HG02623 (cell line): ENCODE results near the gene NDUFAF3.
A peak's percentile ranks its signal among the peaks of the same experiment; 100 is the strongest.

Experiments used
- ATAC-seq: cut with Tn5 transposase; IDR thresholded peaks from one replicate; pipeline ENCODE4 v1.9.1; 2021; ENCODE audit warnings: moderate library complexity; ENCODE audit not compliant: unreplicated experiment

NDUFAF3 gene

DNA sequence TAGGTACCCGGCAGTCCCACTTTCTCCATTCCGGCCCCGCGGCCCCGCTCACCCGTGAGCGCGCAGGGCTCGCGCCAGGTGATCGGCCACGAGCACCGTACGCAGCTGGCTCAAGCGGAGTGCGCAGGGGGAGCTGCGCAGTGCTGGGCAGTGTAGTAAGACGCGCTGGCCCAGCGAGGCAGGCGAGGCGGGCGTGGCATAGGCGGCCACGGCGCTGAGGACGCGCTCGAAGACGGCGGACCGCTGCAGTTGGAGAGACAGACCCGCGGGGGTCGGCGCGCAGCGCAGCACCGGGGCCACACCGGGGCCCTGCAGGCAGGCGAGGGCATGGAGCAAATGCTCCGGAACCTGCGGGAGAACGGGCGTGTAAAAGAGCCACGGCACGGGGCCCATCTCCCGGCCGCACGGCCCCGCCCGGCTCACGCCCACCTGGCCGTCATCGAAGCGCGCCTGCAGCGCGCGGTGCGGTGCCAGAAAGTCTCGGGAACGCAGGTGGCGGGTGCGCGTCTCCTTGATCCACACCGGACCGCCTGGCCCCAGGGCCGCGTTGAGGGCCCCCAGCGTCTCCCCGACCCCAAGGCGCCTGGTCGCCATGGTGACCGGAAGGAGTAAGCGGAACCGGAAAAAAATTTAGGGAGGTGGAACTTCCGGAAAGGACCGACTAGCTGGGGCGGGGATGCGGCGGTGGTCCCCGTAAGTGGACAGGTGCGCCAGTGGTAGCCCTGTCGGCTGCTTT lies 3.8 kb upstream of the NDUFAF3 start, which contains the start of gene DALRD3:
DALRD3 (minus strand) TSS at position 610 of the 736 bp plus-strand sequence; CDS start at position 594, 16 bp downstream.
- ATAC-seq, result no peak

DNA sequence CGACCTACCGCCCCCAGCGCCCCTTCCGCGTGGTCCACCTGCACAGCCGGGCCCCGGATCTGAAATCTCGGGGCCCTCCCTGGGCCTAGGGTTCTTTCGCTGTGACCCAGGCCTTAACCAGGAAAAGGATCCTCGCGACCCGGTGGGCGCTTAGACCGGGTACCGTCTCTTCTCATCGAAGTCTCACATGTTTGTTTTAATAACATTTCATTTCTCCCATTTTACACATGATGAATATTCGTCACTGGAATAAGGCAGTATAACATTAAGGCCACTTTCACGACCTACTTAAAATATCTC lies 3.3 kb upstream of the NDUFAF3 start:
- ATAC-seq, result no peak

- no peak for ATAC-seq
Observed at GRCh38 chr3:49019941-49020329, 2.0 kb upstream of the NDUFAF3 start.

- no peak for ATAC-seq
Observed at GRCh38 chr3:49020330-49021212, 1.4 kb upstream of the NDUFAF3 start.

GRCh38 chr3:49021213-49021812 lies 608 bp upstream of the NDUFAF3 start:
- ATAC-seq, result peak; percentile 50

DNA sequence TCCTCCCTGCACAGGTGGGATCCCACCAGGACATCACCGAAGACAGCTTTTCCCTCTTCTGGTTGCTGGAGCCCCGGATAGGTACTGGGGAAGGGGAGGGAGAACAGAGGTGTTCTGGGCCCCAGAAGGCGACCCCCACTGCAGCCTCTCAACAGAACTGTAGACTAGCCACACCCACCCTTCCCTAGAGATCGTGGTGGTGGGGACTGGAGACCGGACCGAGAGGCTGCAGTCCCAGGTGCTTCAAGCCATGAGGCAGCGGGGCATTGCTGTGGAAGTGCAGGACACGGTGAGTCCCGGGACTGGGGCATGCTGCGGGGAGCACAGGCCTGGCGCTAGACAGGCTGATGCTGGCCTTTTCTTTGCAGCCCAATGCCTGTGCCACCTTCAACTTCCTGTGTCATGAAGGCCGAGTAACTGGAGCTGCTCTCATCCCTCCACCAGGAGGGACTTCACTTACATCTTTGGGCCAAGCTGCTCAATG lies 809 bp downstream of the NDUFAF3 start:
- no peak for ATAC-seq

DNA sequence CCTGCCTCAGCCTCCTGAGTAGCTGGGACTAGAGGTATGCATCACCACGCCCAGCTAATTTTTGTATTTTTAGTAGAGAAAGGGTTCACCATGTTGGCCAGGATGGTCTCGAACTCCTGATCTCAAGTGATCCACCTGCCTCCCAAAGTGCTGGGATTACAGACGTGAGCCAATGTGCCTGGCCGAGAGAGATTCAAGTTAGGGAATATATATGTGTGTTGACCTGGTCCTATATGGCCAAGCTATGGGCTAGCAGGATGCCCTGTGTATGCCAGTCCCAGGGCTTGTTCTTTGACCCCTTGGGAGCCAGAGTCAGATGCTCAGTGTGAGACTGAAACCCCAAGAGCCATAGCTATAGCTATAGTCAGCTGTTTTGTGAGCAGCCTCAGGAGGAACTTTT lies 1.9 kb downstream of the NDUFAF3 start:
- ATAC-seq, result no peak

- ATAC-seq, result no peak
Observed at GRCh38 chr3:49024449-49024848, 2.5 kb downstream of the NDUFAF3 start.

DNA sequence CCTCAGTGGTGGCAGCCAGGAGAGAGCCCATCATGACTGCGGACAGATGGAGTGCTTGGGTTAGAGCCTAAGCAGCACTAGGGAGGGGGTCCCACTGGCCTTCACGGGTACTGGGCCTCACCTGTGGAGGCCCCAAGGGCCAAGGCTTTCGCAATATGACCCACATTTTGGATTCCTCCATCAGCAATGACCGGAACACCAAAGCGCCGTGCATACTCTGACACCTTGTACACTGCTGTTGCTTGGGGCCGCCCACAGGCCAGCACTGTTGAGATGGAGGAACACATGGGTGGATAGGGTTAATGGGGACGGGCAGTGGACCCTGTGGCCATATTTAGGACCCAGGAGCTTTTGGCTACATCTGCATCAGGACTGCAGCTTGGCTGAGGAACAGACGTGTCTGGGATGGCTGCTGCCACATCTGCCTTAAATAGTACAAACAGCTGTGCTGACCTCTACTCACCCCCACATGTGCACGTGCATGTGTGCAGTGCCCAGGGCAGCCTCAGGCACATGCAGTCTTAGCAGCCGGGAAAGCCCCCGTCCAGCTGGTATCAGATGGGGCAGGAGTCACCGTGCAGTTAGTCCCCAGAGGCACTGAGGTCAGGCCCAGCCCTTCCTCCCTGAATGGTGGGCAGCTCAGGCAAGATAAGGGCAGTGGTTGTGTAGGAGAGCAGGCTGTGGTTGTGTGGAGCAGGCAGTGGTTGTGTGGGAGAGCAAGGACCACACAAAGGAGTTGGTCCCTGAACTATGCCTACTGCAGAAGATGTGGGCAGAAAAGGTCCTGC lies 3.3 kb downstream of the NDUFAF3 start:
- no peak for ATAC-seq

GRCh38 chr3:49025793-49026520 lies 4.0 kb downstream of the NDUFAF3 start:
- ATAC-seq, result no peak

DNA sequence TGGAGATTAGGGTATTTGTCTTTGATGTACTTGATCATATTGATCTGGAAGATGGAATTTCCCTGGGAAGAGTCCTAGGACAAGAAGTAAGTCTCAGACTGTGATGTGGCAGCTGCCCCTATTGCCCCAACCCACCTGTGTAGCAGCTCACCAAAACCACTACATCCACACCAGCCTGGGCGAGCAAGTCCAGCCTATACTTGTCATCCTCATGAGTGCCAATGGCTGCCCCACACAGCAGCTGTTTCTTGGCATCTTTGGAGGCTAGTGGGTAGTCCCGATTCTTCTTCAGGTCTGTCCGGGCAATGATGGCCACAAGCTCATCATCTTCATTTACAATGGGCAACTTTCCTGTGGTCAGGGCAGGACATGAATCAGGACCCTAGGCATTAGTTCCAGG lies 4.6 kb downstream of the NDUFAF3 start:
- ATAC-seq, result no peak

GRCh38 chr3:49027634-49028033 lies 5.7 kb downstream of the NDUFAF3 start:
- ATAC-seq, result no peak

GRCh38 chr3:49028298-49028672 lies 6.4 kb downstream of the NDUFAF3 start:
- ATAC-seq, result no peak

DNA sequence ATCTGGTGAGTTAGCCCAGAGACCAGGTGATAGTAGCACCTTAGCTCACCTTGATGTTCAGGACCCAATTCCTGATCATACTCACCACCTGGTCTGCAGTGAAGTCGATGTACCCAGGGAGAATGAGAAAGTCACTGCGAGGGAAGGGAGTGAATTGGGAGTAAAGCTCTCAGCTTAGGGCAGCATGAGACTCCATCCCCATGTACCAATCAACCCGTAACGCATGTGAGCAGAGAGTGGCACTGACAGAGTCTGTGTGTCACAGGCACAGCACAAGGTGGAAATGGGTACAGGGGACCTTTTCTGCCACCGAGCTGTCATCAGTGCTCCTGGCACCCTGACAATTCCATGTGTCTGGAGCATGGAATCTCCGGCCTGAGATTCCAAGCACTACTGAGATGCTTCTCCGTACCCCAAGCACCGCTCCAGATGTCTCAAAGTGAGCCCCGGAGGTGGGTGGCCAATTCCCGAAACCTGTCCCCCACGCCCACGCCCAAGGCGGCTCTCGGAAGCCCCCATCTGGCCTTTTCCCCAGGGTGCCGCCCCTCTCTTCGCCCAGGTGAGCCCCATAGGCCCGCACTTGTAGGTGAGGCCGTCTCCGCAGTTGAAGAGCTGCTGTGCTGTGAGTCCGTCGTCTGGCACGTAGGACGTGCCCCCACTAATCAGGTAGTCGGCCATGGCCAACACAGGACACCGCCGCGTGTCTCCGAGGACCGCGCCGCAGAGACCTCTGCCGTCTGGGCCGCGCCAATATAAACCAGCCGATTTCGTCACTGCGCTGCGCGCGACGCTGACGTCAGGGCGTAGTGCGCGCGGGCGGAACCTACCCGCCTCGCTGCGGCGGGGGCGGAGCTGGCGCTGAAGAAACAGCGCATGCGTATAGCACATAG lies 7.0 kb downstream of the NDUFAF3 start, which contains the start of gene IMPDH2:
IMPDH2 (minus strand) TSS at position 726 of the 890 bp plus-strand sequence; CDS start at position 678, 48 bp downstream.
- peak; percentile 89 for ATAC-seq

GRCh38 chr3:49029563-49029884 lies 7.6 kb downstream of the NDUFAF3 start:
- no peak for ATAC-seq

DNA sequence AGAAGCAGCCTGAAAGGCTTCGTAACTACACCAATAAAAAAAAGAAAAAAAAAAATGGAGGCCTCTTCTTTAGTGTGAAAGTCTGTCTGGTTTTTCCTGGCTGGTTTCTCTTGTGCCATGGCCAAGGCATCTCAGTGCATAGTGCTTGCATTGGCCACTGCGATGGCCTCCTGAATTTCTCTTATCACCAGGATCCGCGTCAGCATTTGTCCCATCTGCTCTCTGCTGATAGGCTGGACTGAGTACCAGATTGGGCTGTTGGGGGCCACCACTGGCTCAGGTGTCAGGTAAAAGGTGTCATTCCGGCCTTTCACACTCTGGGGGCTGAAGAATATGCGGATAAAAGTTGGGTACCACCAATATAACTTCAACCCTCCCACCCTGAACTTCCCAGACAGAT lies 8.4 kb downstream of the NDUFAF3 start:
- no peak for ATAC-seq

DNA sequence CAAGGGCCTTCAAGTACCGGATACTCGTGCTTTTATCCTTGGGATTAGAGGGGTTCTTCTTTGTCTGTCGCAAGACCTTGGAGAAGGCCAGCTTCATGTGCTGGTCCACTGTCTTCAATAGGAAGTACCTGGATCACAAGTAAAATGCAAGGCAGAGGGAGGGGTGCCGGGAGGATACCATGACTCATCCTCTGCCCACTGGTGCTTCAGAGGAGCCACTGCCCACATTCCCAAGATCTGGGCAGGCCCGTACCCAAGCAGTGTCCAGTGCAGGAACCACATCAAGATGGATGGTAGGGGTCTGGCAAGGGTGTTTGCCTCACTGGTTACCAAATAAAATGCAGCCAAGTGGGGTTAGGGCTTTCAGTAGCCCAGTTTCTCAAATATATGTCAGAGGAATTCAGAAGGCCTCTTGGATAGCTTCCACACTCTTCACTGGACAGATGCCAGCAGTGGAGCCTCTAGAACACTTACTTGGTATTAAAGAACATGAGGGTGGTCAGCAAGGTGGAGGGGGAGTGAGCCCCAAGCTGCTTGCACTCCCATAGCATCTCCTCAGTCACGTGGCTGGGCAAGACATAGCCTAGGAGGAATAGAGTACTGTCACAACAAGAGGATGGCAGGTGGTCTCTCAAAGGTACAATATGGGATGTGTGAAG lies 10.9 kb downstream of the NDUFAF3 start:
- no peak for ATAC-seq

DNA sequence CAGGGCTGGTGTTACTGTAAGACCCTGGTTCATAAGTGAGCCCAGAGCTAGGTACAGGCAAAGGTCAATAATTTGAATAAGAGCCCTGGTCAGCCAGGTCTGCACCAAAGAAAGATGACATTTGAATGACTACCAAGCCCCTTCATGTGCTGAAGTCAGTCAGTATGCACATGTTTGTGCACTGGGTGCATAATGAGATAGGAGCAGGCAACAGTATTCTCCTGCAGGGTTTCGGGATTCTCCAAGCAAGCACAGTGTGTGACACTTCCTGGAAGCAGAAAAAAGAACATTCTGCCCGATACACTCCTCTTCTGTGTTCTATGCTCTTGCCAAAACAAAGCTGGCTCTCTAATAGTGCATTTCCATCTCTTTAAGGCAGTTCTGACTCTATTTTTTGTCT lies 12.7 kb downstream of the NDUFAF3 start:
- no peak for ATAC-seq

- no peak for ATAC-seq
Observed at GRCh38 chr3:49035281-49035680, 13.4 kb downstream of the NDUFAF3 start.
